Smooth muscle cell (in vitro differentiated cells): ENCODE results near the gene TNF. TPM values are rescaled to one million over a fixed set of nuclear protein-coding genes. Genes with fewer than 3 reads are reported as not detected.
"Not testable (repeated sequence)": the region's sequence is repeated elsewhere in the genome, so short reads cannot be mapped to it uniquely, and the experiment has no call there.

Experiments used
- DNase-seq: peaks from one replicate; lab custom pipeline; 2025; ENCODE audit not compliant: unreplicated experiment; lab: John Stamatoyannopoulos, UW
- H2AFZ ChIP-seq: fragments of 200-600 bp; sonication (generic); 2 replicates; pipeline ENCODE4 v1.6.0; 2016; ENCODE audit warnings: antibody characterized with exemption, low read depth, mild to moderate bottlenecking
- H3F3A ChIP-seq: fragments of 200-600 bp; sonication (generic); 2 replicates; pipeline ENCODE4 v1.6.0; 2017; ENCODE audit warnings: antibody characterized with exemption, low read depth
- H3K27ac ChIP-seq: fragments of 200-600 bp; sonication (generic); 2 replicates; pipeline ENCODE4 v1.5.1; 2016; ENCODE audit warnings: low read depth, mild to moderate bottlenecking
- H3K27me3 ChIP-seq: fragments of 200-600 bp; sonication (generic); 2 replicates; pipeline ENCODE4 v1.6.1; 2016; ENCODE audit warnings: low read depth, mild to moderate bottlenecking
- H3K36me3 ChIP-seq: fragments of 200-600 bp; sonication (generic); 2 replicates; pipeline ENCODE4 v1.5.1; 2016; ENCODE audit warnings: low read depth
- H3K4me1 ChIP-seq: fragments of 200-600 bp; sonication (generic); 2 replicates; pipeline ENCODE4 v1.5.1; 2016; ENCODE audit warnings: low read depth
- H3K4me2 ChIP-seq: fragments of 200-600 bp; sonication (generic); 2 replicates; pipeline ENCODE4 v1.6.0; 2016; ENCODE audit warnings: mild to moderate bottlenecking
- H3K4me3 ChIP-seq: fragments of 200-600 bp; sonication (generic); 2 replicates; pipeline ENCODE4 v1.5.1; 2016; ENCODE audit warnings: mild to moderate bottlenecking
- H3K79me2 ChIP-seq: fragments of 200-600 bp; sonication (generic); 2 replicates; pipeline ENCODE4 v1.6.0; 2016; ENCODE audit warnings: low read depth, mild to moderate bottlenecking
- H3K9ac ChIP-seq: fragments of 200-600 bp; sonication (generic); 2 replicates; pipeline ENCODE4 v1.6.0; 2016; ENCODE audit warnings: low read depth
- H3K9me3 ChIP-seq: fragments of 200-600 bp; sonication (generic); replicated peaks from 2 replicates; pipeline ENCODE4 v1.5.1; 2016; ENCODE audit warnings: low read depth
- H4K20me1 ChIP-seq: fragments of 200-600 bp; sonication (generic); 2 replicates; pipeline ENCODE4 v1.6.0; 2016; ENCODE audit warnings: low read depth
- WGBS: methylation state at CpG from one replicate; pipeline ENCODE4 v1.1.7; 2016; ENCODE audit warnings: low lambda C conversion rate; 5-methylcytosine and 5-hydroxymethylcytosine counted together
- polyA plus RNA-seq: library from polyadenylated mRNA; unstranded; fragments of >200 nt; fragmentation: Nextera tagmentation; extraction: Ambion mirVana; gene quantifications from 2 replicates; pipeline ENCODE4 v1.2.1, GENCODE V29; 2016
- total RNA-seq: library from RNA; depleted of rRNA; stranded (reverse); fragments of >200 nt; gene quantifications from 2 replicates; pipeline ENCODE4 v1.2.3, GENCODE V29; 2014
- TF ChIP-seq, protein P1 (sequence below): fragments of 200-600 bp; sonication (generic); IDR thresholded peaks from 2 replicates; pipeline ENCODE4 v1.5.1; 2017; ENCODE audit warnings: borderline replicate concordance, mild to moderate bottlenecking, antibody characterized with exemption; ENCODE audit not compliant: insufficient read depth, poor library complexity, severe bottlenecking

The TNF gene
- total and polyA plus RNA-seq, 2 experiments from 2014 or later = 0.94 to 1.5 TPM

DNA sequence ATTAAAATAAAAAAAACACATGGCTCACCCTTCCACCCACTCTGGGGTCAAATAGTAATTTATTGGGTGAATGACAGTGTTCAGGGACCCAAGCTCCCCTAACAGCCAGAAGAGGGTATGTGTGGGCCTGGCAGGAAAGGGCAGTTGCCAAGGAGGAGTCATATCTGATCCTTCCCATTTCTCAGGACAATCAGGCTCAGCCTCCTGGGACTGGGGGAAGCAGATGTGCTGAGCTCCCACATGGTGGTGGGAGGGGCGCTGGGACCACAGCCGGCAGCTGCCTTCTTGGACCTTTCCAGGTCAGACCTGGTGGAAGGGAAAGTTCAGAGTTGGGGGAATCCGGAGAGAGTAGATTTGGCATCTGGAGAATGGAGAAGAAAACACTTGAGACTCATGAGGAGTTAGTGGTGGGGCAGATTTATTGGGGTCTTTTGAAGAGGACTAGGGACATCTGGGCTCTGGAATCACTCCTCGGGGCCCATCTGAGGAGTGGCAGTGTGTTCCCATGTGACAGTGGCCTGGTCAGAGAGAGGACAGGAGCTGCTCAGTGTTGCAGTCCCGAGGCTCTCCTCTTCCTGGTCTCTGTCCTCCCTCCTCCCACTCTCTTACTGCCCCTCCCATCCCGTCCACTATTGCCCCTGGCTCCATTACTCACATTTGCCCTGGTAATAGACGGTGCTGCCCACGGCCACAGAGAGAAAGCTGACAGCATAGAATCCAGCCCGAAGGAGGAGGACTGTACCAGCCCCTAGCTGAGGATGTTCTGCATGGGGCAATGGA is 13.7 kb downstream of the TNF start:
- Histone ChIP-seq H3K4me1 (no peaks in the 10 kb centered on the region), H3K9ac (no peak overlapping the region), H4K20me1 (no peaks in the 10 kb centered on the region), H3K36me3 (no peaks in the 10 kb centered on the region), H3K27me3 (no peaks in the 10 kb centered on the region), H3K79me2 (no peaks in the 10 kb centered on the region), H3K9me3 (no peaks in the 10 kb centered on the region), H3K4me3 (no peak overlapping the region), H3K27ac (no peak overlapping the region), H2AFZ (no peak overlapping the region), H3F3A (no peaks in the 10 kb centered on the region), H3K4me2 (no peak overlapping the region)
- 65% methylated on average over 9 of the region's 9 CpGs for WGBS
- TF ChIP-seq, protein P1, sequence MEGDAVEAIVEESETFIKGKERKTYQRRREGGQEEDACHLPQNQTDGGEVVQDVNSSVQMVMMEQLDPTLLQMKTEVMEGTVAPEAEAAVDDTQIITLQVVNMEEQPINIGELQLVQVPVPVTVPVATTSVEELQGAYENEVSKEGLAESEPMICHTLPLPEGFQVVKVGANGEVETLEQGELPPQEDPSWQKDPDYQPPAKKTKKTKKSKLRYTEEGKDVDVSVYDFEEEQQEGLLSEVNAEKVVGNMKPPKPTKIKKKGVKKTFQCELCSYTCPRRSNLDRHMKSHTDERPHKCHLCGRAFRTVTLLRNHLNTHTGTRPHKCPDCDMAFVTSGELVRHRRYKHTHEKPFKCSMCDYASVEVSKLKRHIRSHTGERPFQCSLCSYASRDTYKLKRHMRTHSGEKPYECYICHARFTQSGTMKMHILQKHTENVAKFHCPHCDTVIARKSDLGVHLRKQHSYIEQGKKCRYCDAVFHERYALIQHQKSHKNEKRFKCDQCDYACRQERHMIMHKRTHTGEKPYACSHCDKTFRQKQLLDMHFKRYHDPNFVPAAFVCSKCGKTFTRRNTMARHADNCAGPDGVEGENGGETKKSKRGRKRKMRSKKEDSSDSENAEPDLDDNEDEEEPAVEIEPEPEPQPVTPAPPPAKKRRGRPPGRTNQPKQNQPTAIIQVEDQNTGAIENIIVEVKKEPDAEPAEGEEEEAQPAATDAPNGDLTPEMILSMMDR = no peak
- DNase-seq = no peak

DNA sequence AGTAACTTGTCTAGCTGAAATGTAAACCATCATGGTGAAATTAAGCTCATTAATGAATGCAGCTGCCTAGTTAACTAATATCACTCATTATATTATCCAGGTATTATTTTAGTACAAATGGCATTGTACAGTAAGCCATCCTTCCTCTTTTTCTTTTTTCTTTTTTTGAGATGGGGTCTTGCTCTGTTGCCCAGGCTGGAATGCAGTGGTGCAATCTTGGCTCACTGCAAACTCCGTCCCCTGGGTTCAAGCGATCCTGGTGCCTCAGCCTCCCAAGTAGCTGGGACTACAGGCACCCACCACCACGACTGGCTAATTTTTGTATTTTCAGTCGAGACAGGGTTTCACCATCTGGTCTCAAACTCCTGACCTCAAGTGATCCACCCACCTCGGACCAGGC is 15.3 kb downstream of the TNF start:
- not testable (repeated sequence) for H3K9me3 ChIP-seq, H3K4me2 ChIP-seq, H3K9ac ChIP-seq, H4K20me1 ChIP-seq, H3K27ac ChIP-seq, DNase-seq, H3K4me1 ChIP-seq, H3K36me3 ChIP-seq, H3K27me3 ChIP-seq, H3K4me3 ChIP-seq, H3F3A ChIP-seq, H2AFZ ChIP-seq, H3K79me2 ChIP-seq
- WGBS = 91% methylated on average over 5 of the region's 5 CpGs

DNA sequence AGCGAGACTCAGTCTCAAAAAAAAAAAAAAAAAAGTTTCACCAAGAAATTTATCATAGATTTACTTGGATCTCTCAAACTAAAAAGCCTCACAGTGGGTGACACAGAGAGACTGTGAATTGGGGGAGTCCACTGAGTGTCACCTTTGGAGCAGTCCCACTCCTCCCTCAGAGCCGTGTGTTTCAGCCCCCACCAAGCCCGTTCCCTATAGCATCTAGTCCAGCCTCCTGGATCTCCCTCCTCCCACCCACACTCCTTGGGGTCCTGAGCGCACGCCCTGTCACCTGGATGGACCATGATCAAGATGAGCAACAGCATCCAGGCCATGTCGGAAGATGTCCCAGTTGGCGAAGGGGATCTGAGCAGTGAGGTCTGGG is 17.0 kb downstream of the TNF start:
- Histone ChIP-seq H3K4me1 (no peaks in the 10 kb centered on the region), H4K20me1 (no peaks in the 10 kb centered on the region), H2AFZ (no peak overlapping the region), H3K79me2 (no peaks in the 10 kb centered on the region), H3K9ac (no peak overlapping the region), H3K27me3 (no peaks in the 10 kb centered on the region), H3K4me2 (no peak overlapping the region), H3F3A (no peaks in the 10 kb centered on the region), H3K27ac (no peak overlapping the region), H3K36me3 (no peaks in the 10 kb centered on the region), H3K4me3 (no peak overlapping the region), H3K9me3 (no peaks in the 10 kb centered on the region)
- WGBS = 94% methylated on average over 7 of the region's 7 CpGs
- no peak for DNase-seq
- TF ChIP-seq, protein P1 = no peak

DNA sequence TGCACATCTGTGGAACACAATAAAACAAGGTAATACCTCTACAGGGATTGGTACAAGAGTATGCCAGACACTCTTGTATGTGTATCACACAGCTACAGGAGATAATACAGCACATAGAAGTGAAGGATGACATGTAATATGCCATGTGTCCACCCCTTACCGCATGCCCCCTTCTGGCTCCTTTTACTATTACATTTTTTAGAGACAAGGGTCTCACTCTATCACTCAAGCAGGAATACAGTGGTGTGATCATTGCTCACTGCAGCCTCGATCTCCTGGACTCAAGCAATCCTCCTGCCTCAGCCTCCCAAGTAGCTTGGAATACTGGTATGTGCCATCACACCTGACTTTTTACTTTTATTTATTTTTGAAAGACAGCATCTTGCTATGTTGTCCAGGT is 21.6 kb downstream of the TNF start:
- H3K27ac ChIP-seq = no peak overlapping the region
- TF ChIP-seq, protein P1 = peak; percentile 29
- no peaks in the 10 kb centered on the region for H3K4me1 ChIP-seq
- H2AFZ ChIP-seq = no peak overlapping the region
- H3K4me2 ChIP-seq = no peak overlapping the region
- H3K4me3 ChIP-seq = no peak overlapping the region
- H3K27me3 ChIP-seq = no peaks in the 10 kb centered on the region
- H3K9me3 ChIP-seq = no peaks in the 10 kb centered on the region
- H4K20me1 ChIP-seq = no peaks in the 10 kb centered on the region
- no peaks in the 10 kb centered on the region for H3K79me2 ChIP-seq
- no peak for DNase-seq
- H3K9ac ChIP-seq = no peak overlapping the region
- 53% methylated on average over 2 of the region's 2 CpGs for WGBS
- H3F3A ChIP-seq = no peaks in the 10 kb centered on the region
- H3K36me3 ChIP-seq = no peaks in the 10 kb centered on the region
